Liver (tissue), 3 donors: ENCODE results near the gene ABCA13.

ENCODE experiments used
- CTCF ChIP-seq: fragments of 150-350 bp; IDR thresholded peaks from 2 replicates; pipeline ENCODE4 v1.5.1; 2017; ENCODE audit warnings: improper control_type of control experiment, low read depth, low read length; ENCODE audit not compliant: missing input control
- GABPA ChIP-seq, 2 donors: IDR thresholded peaks in 1 of 2; conservative IDR thresholded peaks in 1 of 2; 2 replicates each; pipeline ENCODE4 v1.6.1; 2016; ENCODE audit warnings: antibody characterized with exemption in 2 of 2, mild to moderate bottlenecking in 1 of 2, moderate library complexity in 1 of 2
- MAX ChIP-seq: IDR thresholded peaks from 2 replicates; pipeline ENCODE4 v1.6.1; 2016; ENCODE audit warnings: antibody characterized with exemption
- RAD21 ChIP-seq, 2 donors: IDR thresholded peaks; 2 replicates each; pipeline ENCODE4 v1.6.1; 2016; ENCODE audit warnings: antibody characterized with exemption in 2 of 2, mild to moderate bottlenecking in 2 of 2
- TF ChIP-seq, protein P1 (sequence below): IDR thresholded peaks from 2 replicates; pipeline ENCODE4 v1.6.1; 2016; ENCODE audit warnings: antibody characterized with exemption
- donor health status: healthy.
- donor health status: healthy.

GRCh38 chr7:48420206-48420605, 248.9 kb downstream of the ABCA13 start:
- no peak for TF ChIP-seq MAX
- no peak for TF ChIP-seq CTCF
- TF ChIP-seq RAD21 (IDR thresholded peaks at IDR 0.05), result no peak
- no peak for TF ChIP-seq GABPA (IDR thresholded peaks at IDR 0.05 in 1 of 2, conservative IDR thresholded peaks at IDR 0.05 in 1 of 2)
- TF ChIP-seq, protein P1, sequence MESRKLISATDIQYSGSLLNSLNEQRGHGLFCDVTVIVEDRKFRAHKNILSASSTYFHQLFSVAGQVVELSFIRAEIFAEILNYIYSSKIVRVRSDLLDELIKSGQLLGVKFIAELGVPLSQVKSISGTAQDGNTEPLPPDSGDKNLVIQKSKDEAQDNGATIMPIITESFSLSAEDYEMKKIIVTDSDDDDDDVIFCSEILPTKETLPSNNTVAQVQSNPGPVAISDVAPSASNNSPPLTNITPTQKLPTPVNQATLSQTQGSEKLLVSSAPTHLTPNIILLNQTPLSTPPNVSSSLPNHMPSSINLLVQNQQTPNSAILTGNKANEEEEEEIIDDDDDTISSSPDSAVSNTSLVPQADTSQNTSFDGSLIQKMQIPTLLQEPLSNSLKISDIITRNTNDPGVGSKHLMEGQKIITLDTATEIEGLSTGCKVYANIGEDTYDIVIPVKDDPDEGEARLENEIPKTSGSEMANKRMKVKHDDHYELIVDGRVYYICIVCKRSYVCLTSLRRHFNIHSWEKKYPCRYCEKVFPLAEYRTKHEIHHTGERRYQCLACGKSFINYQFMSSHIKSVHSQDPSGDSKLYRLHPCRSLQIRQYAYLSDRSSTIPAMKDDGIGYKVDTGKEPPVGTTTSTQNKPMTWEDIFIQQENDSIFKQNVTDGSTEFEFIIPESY, result no peak
